Measurements from ENCODE around the gene ATP6V1G2.

DNA sequence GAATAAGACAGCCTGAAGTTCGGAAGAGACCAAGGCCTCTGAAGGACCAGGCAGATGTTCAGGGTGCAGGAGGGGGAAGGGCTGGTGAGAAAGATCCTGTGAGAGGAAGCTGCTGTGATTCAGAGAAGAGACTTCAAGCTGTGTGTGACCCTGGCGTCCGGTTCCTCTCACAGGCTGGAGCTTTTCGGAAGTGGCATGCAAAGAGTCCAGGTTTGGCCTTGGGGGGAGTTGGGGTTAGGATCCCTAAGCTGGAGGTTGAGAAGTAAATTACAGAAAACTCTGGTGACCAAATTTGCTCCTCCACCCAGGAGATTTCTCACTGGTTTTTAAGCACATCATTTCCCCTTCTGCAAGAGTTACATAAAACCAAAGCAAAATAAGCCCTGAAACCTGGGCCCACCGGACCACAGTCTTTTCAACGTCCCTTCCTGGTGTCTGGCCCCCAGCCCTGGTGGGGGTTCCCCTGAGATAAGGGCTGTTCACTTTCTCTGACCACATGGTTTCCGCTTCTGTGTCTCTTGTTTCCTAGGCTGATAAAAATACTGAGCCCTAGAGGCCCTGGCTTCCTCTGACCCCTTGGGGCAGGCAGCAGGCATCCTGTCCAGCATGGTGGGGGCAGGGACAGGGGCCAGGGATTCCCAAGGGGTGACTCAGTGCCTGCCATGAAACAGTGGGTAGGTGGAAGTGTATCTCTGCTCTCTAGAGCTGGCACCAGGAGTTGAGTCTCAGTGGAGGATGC, 13.7 kb upstream of the ATP6V1G2 start:
- TF ChIP-seq POLR2A (IDR thresholded peaks at IDR 0.05): no peak
- TF ChIP-seq, protein P1, sequence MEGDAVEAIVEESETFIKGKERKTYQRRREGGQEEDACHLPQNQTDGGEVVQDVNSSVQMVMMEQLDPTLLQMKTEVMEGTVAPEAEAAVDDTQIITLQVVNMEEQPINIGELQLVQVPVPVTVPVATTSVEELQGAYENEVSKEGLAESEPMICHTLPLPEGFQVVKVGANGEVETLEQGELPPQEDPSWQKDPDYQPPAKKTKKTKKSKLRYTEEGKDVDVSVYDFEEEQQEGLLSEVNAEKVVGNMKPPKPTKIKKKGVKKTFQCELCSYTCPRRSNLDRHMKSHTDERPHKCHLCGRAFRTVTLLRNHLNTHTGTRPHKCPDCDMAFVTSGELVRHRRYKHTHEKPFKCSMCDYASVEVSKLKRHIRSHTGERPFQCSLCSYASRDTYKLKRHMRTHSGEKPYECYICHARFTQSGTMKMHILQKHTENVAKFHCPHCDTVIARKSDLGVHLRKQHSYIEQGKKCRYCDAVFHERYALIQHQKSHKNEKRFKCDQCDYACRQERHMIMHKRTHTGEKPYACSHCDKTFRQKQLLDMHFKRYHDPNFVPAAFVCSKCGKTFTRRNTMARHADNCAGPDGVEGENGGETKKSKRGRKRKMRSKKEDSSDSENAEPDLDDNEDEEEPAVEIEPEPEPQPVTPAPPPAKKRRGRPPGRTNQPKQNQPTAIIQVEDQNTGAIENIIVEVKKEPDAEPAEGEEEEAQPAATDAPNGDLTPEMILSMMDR (IDR thresholded peaks at IDR 0.05): no peak
